GM21526 (cell line): ENCODE results near the gene NPDC1.

Source experiments
- ATAC-seq: cut with Tn5 transposase; IDR thresholded peaks from one replicate; pipeline ENCODE4 v1.9.1; 2021; ENCODE audit warnings: moderate library complexity; ENCODE audit not compliant: unreplicated experiment, low FRiP score

NPDC1 gene

DNA sequence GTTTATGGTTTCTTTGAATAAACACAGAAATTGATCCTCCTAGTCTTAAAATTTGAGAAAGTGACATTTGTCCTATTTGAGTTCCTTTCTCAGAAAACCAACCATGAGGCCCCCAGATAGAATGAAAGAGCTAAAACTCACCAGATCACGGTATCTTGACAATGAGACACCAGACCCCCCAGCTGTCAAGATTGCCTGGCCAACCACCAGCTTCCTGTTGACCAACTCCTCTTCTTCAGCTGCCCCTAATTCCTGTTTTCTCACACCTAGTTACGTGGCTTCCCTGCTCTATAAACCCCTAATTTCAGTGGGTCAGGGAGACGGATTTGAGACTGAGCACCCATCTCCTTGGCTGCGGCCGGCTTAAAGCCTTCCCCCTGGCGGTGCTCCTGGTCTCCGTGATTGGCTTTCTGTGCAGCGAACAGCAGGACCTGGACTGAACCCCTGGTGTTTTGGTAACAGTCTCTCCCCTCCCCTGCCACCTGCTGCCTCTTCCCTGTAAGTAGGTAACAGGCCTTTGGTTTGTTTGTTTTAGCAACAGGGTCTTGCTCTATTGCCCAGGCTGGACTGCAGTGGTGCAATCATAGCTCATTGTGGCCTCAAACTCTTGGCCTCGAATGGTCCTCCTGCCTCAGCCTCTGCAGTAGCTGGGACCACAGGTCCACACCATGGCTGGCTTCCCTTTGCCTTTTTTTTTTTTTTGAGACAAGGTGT lies 12.7 kb upstream of the NPDC1 start:
- ATAC-seq, result no peak

DNA sequence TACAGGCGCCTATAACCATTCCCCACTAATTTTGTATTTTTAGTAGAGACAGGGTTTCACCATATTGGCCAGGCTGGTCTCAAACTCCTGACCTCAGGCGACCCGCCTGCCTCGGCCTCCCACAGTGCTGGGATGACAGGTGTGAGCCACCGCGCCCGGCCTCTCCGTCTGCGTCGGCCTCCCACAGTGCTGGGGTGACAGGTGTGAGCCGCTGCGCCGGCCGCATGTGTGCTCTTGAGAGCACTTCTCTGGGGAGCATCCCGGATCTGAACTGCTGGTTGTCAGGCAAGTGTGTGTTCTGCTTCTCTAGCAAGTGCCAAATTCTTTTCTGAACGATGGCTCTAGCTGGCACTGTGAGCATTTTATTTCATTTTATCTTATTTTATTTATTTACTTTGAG lies 11.6 kb upstream of the NPDC1 start:
- ATAC-seq, result no peak

DNA sequence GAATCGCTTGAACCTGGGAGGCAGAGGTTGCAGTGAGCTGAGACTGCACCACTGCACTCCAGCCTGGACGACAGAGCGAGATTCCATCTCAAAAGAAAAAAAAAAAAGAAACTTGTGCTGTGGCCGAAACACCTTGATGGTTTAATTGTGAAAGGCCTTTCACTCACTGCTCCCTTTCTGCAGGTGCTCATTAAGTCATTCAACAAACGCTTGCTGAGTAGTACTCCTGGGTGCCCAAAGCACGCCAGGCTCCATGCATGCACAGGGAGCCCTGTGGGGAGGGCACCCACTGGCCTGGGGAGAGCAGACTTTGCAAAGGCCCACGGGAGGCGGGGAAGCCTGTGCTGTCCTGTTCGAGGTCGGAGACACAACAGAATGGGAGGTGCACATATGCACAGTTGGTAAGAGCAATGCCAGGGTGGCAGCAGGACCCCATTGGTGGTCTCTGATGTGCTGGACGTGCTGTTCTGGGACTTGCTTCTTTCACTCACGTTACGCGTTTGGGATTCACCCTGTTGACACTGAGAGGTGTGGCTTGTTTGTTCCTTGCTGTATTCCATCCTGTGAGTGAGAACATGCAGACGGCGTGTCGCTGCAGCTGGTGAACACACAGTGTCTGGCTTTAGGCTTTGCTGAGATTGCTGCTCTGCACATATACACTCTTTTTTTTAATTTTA lies 10.9 kb upstream of the NPDC1 start:
- no peak for ATAC-seq

- no peak for ATAC-seq
Observed at GRCh38 chr9:137055385-137056364, 9.7 kb upstream of the NPDC1 start.

DNA sequence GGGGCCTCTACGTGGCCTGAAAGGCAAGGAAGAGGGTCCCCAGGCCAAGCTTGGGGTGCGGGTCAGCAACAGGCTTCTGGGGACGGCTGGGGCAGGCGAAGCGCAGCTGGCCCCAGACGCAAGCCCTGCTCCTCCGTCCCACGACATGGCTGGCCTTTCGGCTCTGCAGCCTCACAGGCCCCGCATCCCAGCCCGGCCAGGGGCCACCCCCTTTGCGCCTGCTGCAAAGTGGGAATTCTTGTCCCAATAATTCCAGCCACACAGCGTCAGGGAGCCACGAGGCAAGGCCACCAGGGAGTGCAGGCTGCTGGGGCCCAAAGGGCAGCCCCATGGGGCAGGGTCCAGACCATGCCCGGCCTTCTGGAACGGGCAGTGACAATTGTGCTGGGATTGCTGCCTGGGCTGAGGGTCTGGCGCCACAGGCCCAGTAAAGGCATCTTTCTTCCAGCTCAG lies 9.0 kb upstream of the NPDC1 start:
- no peak for ATAC-seq

DNA sequence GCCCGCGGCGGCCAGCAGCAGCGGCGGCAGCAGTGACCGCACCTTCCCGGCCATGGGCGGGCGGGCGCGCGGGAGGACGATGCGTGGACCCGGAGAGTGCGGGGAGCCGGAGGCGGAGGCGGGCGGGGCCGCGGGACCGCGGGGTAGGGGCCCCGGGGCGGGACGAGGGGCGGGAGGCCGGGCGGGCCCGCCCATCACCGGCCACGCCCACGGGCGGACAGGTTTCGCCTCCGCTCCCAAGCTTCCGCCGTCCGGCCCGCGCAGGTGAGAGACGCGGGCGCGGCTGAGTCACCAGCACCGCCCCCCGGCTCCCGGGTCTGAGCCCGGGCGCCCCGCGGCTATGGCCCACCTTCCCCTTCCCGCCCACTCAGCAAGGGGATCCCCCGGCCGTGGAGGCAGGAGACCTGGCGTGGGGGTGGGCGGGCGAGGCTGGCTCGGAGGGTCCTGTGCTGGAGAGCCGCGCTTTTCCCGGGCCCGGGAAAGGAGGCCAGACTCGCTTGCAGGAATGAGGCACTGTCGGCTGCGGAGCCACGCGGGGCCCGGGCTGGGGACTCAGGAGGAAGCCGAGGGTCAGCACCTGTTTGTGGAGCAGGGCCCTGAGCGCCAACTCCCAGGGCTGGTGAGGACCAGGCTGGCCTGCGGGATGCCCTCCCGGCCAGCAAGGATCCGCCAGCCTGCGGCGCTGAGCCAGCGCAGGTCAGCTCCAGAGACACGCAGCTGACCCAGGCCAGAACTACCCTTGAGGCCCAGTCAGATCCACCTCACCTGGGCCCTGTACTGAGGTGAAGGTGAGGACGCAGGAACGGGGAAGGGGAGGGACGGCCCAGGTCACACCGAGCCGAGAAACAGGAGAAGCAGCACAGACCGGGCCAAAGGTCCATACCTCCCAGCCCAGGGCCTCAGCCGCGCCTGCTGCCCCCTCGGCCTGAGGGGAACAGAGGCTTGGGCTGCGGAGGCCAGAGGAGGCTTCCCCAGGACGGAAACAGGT lies 8.3 kb upstream of the NPDC1 start, which contains the start of gene ENTPD2:
Gene ENTPD2 (minus strand): TSS at position 118 of the 988 bp plus-strand sequence. CDS start 64 bp downstream, at position 54.
- no peak for ATAC-seq

DNA sequence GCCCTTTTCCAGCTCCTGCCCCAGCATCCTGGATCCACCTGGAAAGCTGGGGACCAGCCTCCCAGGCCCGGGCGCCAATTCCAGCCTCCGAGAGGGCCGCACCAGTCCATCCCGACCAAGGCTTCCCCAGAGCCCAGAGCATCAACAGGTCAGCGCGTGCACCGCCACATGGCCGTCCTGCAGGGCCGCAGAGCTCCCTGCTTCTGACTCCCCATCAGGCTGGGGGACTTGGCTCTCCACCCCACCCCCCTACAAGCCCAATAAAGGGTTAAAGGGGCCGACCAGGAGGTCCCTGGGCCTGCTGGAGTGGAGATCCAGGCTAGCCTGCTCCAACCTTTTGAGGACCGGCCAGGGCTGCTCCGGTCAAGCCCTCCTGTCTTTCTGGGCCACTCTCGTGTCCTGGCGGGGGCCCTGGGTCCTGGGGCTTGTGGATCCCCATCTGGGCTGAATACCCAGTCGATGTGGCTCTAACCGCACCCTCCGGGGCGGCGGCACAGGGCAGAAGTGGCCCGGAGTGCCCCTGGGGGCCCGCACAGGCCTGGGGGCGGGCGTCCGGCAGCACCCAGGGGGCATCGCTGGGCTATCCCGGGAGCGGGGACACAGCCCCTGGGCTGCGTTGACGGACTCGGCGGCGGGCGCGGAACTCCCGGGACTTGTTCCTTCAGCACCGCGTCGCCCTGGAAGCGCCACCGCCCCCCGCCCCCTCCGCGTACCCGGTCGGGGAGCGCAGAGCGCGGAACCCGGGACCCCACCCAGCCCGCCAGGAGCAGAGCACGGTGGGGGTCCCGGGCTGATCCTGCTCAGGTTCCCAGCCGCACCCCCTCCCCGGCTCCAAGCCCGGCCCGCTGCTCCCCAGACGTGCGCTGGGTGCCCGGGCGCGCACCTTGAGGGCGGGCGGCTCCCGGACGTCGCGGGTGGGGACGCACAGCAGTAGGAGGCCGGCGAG lies 7.3 kb upstream of the NPDC1 start:
- ATAC-seq, result no peak

DNA sequence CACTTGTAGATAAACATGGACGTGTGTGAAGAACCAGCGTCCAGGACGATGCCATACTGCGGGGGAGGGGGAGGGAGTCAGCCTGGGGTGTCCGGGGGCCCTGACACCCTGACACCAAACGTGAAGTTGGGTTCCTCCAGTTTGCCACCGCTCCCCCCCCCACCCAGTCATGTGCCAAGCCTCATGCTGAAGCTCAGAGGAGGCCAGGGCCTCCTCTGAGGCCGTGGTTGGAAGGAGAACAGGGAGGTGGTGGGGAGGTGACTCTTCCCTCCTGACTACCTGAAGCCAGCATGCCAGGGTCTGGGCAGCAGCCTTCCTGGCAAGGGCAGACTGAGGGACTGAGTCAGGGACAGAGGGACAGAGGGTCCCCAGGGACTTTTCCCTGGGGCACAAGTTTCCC lies 6.3 kb upstream of the NPDC1 start:
- ATAC-seq, result no peak

DNA sequence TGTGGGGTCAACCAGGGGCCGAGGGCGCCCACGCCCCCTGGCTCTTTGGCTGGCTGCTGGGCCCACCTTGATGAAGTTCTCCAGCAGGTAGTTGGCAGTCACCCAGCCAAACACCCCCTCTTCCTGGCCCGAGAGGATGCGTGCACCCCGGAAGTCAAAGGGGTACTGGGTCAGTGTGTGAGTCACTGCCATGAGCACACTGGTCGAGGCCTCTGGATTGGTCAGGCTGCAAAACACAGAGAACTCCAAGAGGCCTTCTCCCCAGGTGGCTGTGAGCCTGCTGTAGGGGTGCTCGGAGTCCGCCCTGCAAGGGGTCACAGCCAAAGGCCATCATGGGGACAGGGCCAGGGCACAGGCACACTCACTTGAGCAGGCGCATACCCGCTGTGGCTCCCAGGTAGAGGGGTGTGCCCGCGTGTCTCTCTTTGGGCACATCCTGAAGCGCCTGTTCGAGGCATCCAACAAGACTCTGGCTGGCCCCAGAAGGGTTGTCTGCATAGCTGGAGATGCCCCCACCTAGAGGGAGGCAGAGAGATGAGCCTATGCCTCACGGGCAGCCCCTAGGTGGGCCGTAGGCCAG lies 5.3 kb upstream of the NPDC1 start:
- ATAC-seq, result no peak

DNA sequence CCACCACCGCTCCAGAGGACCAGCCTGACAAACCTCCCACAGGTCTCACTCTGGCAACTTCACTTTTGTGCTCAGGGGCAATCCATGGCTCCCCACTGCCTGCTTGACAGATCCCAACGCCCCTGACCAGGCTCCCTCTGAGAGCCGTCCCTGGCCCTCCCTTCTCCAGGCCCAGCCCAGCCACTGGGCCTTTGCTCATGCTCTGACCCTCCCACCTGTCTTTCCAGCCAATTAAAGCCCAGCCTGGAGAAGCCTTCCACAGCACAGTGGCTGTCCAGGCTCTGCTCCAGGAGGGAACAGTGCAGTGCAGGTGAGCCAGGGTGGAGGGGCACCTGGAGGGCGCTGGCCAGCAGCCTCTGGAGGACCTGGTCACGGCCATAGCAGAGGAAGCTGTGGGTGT lies 4.6 kb upstream of the NPDC1 start:
- no peak for ATAC-seq

DNA sequence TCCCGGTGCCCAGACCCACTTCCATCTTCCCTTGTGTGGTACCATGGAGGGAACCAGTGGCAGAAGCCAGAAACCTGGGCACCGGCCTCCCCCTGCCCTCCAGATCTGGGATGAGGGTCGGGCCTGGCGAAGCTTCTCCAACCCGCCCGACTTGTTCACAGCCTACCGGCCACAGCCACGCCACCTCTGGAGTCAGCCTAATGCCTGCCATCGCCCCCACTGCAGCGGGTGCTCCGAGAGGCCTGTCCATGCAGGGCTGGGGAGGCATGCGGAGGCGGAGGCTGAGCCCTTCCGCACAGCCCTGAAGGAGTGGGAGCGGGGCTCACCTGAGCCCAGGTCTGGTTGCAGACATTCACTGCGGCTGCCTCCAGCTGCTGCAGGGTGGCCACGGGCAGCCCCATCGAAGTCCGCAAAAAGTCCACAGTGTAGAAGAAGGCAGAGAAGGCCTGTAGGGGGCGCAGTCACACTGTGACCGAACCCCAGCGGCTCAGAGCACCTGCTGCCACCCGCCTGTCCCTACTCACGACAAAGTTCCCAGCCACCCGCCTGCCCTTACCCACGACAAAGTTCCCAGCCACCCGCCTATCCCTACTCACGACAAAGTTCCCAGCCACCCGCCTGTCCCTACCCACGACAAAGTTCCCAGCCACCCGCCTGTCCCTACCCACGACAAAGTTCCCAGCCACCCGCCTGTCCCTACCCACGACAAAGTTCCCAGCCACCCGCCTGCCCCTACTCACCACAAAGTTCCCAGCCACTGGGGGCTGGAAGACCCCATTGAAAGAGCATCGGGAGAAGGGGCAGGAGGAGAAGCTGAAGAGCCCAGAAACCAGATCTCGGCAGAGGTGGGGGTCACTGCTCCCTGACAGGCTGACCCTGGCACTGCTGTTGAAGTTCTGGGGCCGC lies 3.8 kb upstream of the NPDC1 start:
- no peak for ATAC-seq

GRCh38 chr9:137048655-137049543 lies 2.9 kb upstream of the NPDC1 start:
- no peak for ATAC-seq

GRCh38 chr9:137045294-137046087 lies 486 bp downstream of the NPDC1 start:
- ATAC-seq, result no peak

DNA sequence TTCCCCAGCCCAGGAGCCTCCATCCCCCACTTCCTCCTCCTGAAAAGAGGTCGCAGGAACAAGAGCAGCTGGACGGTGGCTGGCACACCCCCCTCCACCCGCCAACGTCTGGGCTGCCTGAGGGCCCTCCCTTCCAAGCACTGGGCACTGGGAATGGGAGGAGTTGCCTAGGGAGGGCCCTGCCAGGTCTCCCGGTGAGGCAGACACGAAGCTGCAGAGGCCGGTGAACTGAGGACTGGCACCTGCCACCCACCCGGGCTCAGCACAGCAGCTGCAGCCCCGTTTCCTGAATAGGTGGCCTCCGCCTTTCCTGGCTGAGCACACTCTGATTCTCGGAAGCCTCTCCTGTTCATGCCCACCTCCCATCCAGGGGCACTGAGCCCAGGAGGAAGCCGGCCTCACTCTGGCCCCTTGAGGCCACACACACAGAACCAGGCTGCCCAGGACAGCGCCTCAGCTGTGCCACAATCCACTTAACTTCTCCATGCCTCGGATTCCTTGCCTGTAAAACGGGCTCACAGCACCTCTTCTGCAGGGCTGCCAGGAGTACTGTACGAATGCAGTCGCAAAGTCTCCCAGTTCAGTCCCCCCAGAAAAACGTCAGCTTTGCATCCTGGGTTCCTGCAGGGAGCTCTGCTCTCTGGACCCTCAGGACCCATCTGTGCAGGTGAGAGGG lies 1.3 kb downstream of the NPDC1 start:
- ATAC-seq, result no peak

DNA sequence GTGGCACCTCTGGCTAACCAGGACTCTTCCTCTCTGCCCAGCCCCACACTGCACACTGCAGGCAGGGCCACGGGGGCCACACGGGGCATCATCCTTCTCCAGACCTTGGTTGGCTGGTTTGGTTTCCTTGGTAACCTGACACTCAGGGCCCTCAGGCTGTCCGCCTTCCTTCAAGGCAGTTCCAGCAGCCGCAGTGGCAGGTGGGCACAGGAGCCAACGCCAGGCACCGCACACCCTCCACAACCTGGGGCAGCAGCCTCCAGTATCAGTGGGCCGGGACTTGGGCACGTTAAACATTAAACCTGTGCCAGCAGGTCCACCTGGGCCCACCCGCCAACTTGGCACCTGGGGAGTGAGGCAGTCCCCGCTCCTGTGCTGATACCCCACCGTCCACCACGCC lies 1.9 kb downstream of the NPDC1 start:
- ATAC-seq, result no peak
